NCI-H2196 (cell line): ENCODE results near the gene RIMBP3C.
A peak's percentile ranks its signal among the peaks of the same experiment; 100 is the strongest.
"Not testable (repeated sequence)": the region's sequence is repeated elsewhere in the genome, so short reads cannot be mapped to it uniquely, and the experiment has no call there.

Experiments used
- DNase-seq: peaks from one replicate; lab custom pipeline; 2025; ENCODE audit not compliant: unreplicated experiment; lab: John Stamatoyannopoulos, UW

The RIMBP3C gene

GRCh38 chr22:21573293-21573734 is 22.1 kb upstream of the RIMBP3C start:
- no peak for DNase-seq

DNA sequence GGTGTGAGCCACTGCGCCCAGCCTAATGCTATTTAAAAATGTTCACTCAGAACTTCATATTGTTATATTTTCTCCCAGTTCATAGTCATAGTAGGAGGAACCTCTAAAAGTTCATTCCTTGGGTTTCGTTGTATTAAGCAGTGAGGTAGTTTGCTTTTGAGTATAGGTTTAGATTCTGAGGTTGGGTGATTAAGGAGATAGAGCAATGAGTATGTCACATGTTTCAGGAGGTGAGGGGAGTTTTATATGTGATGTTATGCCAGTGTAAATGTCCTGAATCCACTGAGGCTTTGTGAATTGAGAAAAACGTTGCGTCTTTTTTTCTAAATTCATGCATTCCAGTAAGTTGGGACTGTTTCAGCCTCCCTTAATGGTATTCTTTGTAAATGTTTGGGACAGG is 20.4 kb upstream of the RIMBP3C start:
- DNase-seq: no peak

- no peak for DNase-seq
Observed at GRCh38 chr22:21570398-21570797, 19.1 kb upstream of the RIMBP3C start.

GRCh38 chr22:21569459-21570170 is 18.4 kb upstream of the RIMBP3C start:
- DNase-seq: no peak

GRCh38 chr22:21569076-21569427 is 17.8 kb upstream of the RIMBP3C start:
- DNase-seq: not testable (repeated sequence)

DNA sequence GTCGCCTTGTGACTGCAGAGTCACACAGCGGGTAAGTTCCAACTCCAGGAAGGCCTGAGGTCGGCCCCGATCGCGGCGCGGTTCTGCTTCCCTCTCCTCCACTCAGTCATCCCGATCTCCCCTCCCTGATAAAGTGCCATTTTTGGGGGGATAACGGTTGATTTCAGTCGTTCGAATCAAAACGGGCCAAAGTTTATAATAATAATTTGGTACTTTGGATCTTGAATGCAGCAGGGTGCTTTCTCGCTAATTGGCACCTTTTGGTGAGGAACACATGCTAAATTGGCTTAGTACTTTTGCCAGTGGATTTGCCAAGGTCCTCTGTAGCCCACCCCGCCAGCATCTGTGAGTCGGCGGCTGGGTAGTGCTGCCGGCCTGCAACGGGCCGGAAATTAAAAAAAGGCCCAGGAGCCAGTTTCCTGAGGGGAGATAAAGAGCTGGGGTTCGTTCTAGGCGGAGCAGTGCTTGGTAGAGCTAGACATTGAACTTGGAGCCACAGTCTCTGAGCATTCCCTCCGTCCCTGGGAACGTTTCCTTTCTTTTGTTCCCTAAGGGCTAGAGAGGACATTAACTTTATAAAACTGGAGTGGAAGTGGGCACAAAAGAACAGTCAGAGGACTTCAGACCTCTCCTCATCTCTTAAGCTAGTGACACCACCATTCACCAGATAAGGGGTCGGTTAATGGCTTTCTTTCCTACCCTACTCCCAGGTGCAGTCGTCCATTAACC is 17.2 kb upstream of the RIMBP3C start:
- no peak for DNase-seq

DNA sequence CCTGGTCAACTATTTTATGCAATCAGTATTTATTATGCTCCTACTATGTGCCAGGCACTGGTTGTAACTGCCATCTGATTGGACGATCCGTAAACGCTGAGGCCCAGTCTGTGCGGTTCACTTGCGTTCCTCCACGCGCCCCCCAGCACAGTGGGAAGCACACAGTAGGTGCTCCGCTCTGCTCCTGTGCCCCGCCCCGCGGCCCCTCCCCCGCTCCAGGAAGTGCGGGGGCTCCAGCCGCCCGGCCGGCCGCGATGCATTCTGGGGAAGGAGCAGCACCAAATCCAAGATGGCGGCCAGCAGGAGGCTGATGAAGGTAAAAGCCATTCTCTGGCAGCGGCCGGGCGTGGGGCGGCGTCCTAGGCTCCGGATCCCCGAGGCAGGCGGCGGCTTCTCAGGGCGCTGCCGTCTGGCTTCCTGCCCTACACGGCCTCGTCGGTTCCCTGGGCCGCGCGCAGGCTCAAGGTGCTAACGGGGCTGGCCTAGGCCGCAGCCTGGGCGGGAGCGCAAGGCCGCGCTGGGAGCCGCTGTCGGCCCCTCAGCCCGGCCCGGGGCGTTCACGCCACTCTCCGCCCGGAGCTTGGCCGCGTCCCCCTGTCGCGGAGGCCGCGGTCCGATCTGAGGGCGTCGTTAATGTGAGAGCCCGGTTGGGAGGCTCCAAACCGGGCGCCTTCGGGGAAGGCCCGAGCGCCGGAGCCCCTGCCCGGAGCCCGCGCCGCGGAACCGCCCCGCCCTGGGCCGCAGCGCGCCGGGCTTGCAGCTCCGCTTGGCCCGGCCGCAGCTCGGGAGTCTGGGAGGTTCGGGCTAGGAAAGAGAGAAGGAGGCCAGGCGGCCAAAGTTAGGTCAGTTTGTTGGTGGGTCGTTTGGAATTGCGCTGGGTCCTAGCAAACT is 16.4 kb upstream of the RIMBP3C start, which contains the start of gene UBE2L3:
Gene UBE2L3 (plus strand): TSS at position 259 of the 891 bp plus-strand sequence. CDS start 31 bp downstream, at position 290.
- DNase-seq: peak; percentile 49

- no peak for DNase-seq
Observed at GRCh38 chr22:21564411-21564810, 13.2 kb upstream of the RIMBP3C start.

DNA sequence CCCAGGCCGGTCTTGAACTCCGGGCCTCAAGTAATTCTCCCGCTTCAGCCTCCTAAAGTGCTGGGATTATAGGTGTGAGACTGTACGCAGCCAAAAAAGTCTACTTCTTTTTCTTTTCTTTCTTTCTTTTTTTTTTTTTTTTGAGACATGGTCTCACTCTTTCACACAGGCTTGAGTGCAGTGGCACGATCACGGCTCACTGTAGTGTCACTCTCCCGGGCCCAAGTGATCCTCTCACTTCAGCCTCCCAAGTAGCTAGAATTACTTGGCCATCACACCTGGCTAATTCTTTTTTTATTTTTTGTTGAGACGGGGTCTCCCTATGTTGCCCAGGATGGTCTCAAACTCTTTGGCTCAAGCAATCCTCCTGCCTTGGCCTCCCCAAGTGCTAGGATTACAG is 12.7 kb upstream of the RIMBP3C start:
- no peak for DNase-seq

DNA sequence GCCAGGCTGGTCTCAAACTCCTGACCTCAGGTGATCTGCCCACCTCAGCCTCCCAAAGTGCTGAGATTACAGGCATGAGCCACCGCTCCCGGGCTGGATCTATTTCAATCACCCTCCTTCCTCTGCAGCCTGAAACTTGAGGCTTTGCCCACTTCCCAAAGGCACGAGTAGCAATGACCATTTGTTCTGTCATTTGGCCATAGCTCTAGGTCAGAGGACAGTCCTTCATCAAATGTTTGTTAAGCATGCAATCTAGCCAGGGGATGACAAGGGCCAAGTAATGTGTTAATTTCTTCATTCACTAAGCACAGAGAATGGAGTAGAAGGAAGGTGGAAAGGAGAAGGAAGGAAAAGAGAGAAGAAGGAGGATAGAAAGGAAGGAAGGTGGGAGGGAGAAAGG is 9.4 kb upstream of the RIMBP3C start:
- DNase-seq: not testable (repeated sequence)

DNA sequence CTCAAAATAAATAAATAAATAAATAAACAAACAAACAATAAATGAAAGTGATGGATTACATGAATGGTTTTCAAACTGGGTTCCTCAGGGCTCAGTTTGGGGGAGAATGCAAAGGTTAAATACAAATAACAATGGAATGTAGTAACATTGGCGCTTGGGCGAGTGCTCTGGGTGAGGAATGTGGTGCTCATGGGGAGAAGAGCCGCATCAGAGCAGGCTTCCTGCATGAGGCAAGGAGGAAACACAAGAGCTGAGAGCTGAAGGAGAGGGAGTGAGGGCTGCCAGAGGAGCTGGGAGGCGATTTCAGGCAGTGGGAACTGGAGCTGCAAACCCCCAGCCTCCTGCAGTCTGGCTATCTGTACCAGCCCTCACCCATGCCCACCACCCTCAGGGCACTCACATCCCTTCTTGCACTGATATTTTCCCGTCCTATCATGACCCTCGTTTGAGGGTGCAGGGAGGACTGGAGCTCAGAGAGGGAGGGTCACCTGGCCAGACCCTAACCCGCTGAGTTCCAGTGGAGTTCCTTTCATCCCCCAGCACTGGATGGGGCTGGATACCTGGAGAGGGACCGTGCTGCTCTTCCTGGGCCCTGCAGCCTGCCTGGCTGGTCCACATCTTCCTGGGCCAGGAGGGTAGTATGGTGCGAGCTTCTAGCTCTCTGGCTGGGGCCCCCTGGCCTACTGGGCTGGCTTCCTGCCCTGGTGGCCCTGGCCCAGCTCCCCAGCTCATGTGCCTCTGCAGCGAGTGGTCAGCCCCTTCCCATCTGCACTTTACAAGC is 8.3 kb upstream of the RIMBP3C start:
- DNase-seq: not testable (repeated sequence)

DNA sequence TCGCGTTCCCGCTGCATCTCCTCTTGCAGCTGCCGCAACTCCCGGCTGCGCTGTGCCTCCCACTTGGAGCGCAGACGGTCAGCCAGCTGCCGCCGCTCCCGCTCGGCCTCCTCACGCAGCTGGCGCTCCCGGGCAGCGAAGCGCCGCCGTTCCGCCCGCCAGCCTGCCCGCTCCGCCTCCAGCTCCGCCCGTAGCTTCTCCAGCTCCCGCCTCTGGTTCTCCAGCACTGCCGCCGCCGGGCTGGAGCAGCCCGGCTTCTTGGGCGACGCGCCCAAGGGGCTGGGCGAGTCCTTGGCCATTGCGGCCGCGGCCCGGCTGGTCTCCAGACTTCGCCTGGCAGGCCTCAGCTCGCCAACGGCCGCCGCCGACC is 598 bp downstream of the RIMBP3C start:
- DNase-seq: not testable (repeated sequence)

GRCh38 chr22:21550008-21550677 is 1.1 kb downstream of the RIMBP3C start:
- DNase-seq: not testable (repeated sequence)

GRCh38 chr22:21549558-21549957 is 1.7 kb downstream of the RIMBP3C start:
- DNase-seq: not testable (repeated sequence)

- DNase-seq: not testable (repeated sequence)
Observed at GRCh38 chr22:21544432-21545322, 6.6 kb downstream of the RIMBP3C start.

GRCh38 chr22:21539862-21540261 is 11.4 kb downstream of the RIMBP3C start:
- DNase-seq: not testable (repeated sequence)

GRCh38 chr22:21532863-21533648 is 18.2 kb downstream of the RIMBP3C start:
- not testable (repeated sequence) for DNase-seq

- not testable (repeated sequence) for DNase-seq
Observed at GRCh38 chr22:21531525-21531924, 19.7 kb downstream of the RIMBP3C start.
